GM19328 (cell line): ENCODE data around the gene NDUFV2.
"Not testable (repeated sequence)": the region's sequence is repeated elsewhere in the genome, so short reads cannot be mapped to it uniquely, and the experiment has no call there.

Source experiments
- ATAC-seq: cut with Tn5 transposase; IDR thresholded peaks from one replicate; pipeline ENCODE4 v1.9.1; 2021; ENCODE audit warnings: mild to moderate bottlenecking, moderate library complexity; ENCODE audit not compliant: unreplicated experiment

Gene NDUFV2

DNA sequence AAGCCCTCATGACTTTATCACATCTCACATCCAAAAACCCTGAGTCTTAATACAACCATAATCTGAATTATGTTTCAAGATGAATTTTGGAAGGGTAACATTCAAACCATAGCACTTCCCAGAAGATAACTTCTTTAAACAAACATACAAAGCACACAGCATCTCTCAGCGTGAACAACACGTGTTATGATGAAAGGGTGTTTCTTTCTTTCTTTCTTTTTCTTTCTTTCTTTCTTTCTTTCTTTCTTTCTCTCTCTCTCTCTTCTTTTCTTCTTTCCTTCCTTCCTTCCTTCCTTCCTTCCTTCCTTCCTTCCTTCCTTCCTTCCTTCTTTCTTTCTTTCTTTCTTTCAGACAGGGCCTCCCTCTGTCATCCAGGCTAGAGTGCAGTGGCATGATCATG is 13.8 kb upstream of the NDUFV2 start:
- ATAC-seq = not testable (repeated sequence)

DNA sequence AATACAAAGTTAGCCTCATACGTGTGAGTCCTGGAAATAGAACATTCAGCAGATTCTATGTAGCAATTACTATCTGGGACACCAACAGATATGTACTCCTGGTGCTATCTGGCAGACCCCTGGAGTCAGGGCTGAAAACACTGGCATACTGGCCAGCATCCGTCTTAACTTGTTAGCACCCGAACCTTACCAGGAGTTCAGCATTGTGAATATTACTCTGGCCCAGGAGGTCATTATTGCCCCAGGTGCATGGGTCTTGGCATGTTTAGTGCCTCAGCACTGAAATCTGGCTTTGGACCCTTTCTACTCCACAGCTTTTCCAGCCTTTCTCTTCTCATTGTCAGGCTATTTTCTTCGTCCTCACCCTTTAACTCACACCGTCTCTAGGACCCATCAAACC is 11.9 kb upstream of the NDUFV2 start:
- no peak for ATAC-seq

DNA sequence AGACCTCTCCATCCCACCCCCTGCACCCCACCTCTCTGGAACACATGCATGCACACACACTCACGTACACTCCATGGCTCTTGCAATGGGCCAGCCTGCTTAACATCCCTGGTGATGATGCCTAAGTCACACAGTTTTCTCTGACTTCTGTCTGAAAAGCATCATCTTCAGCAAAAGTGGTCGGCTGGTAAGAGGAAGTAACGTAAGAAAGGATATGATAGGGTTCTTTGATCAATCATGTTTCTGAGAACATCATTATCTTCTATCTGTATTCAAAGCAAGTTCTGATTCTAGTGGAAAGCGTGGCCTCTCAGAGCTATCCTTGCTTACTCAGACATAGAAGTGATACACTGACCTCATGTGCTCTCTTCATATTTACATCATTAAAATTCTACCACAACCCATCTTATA is 11.4 kb upstream of the NDUFV2 start:
- no peak for ATAC-seq

DNA sequence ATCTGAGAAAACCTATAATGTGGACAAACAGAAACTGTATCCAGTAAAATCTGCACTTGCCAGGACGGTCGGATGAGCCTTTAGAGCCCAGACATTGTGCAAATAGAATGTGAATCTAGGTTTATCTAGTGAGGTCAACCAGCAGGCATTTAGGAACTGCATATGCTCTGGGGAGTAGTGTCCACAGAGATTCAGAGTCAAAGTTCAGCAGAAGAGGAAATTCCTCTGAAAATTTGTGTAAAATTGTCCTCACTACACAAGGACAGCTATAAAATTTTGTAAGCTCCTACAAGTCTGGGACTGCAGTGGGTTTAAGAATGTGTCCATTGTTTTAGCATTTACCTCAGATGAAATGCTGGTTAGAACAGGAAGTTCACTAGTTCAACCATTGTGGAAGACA is 9.8 kb upstream of the NDUFV2 start:
- no peak for ATAC-seq

DNA sequence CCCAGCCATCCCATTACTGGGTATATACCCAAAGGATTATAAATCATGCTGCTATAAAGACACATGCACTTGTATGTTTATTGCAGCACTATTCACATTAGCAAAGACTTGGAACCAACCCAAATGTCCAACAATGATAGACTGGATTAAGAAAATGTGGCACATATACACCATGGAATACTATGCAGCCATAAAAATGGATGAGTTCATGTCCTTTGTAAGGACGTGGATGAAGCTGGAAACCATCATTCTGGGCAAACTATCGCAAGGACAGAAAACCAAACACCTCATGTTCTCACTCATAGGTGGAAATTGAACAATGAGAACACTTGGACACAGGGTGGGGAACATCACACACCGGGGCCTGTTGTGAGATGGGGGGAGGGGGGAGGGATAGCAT is 9.4 kb upstream of the NDUFV2 start:
- ATAC-seq = not testable (repeated sequence)

DNA sequence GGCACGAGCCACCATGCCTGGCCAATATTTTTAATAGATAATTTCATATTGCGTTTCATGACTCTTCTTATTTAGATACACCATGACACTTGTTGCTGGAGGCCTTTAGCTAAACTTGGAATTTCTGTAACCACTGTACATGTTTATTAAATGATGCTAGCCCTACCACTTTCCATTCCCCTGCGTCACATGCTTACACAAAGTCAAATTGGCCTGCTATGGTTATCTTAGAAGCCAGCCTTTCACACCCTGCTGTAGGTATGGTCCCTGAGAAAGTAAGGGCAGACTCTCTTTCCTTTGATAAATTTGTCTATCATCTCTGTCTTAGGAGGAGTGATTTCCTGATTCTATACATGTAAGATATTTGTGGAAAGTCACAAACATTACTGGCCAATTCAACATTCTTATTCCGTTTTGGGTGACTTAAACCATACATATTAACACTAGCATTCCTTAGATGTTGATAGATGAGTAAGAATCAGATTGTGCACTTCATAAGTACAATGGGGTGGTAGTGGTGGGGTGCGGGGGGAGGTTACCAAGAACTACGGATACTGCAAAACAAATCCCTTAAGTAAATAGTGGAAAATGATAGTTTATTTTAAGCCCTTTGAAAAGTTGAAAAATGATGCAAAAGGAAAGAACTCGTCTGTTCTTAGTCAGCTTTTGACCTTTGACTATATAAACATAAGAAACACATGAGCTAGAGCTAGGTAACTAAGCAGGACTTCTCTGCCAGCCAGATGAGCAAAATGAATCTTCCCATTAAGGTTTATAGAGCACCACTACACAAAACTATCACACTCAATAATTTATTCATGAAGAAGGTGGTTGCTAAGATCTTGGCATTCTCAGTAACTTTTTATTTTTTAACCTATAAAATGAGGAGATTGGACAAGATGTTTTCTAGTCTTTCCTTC is 7.9 kb upstream of the NDUFV2 start:
- no peak for ATAC-seq

DNA sequence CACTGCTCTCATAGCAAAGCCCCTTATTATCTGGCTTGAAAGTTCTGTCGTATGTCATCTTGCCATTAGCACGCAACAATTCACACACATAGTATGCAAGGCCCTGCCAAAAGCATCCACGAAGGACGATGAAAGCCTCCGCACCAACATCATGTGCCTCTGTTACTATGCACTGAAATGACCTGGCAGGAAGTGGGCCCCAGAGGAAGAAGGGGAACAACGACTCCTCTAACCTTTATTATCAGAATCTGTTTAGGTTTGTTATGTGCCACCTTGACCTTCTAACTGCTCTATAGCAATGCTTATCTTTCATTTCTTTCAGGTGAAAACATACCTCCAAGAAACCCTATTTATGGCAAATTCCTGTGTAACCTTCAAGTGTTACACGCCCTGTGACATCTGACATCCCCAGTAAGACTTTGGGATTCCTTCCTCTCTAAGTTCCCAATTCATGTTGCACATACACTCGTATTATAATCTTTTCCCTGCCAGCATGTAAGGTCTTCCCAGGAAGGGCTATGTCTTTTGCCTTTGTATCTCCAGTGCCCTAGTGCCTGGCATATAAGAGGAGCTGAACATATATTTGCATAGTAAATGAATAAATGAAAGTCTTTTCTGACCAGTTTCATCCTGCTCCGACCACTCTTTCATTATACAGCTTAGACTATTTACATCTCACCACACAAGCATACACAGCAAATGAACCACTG is 7.0 kb upstream of the NDUFV2 start:
- ATAC-seq = peak; percentile 93

DNA sequence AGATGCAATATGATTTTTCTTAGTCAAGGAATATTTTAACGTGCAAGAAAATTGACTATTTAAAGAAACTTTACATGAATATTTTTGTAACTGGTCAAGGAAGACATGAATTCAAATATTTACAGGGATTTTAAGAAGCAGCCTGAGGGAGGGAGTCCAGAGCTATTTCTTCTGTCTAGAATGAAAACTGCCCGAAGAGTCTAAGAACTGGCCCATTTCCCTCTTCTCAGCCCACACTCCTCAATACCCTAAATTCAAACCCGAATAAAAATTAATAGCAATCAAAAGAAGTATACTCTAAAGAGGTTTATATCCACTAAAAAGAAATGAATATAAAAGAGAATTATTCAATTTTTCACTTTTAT is 6.5 kb upstream of the NDUFV2 start:
- ATAC-seq = no peak

DNA sequence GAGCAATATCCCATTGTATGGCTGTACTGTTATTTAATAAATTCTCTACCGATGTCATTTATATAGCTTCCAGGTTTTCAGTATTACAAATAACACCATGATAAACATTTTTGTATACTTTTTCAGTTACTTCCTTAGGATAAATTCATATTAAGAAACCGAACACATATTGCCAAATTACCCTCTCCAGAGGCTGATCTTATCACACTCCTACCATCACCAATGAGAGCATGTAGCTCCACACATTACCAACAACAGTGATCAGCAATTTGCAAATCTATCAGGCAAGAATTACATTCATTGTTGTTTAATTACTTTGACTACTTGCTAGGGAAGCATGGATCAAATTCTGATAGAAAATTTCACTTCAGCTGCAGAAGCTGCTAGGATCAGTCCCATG is 5.8 kb upstream of the NDUFV2 start:
- ATAC-seq = no peak

DNA sequence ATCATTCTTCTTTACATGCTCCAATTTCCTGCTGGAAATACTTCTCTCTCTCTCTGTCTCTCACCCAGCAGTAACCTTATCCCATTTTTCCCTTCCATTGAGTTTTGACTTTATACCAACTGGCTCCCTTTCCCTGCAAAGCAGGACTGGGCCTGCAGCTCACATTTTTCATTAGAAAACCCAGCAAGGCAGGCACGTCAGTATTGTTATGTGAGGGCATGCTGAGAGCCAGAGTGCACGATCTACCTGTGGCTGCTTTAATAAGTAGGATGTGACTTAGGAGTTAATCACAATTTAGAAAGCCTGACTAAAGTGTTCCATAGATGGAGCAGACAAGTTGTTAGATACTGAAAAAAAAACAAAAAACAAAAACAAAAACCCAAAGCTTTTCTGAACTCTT is 5.2 kb upstream of the NDUFV2 start:
- ATAC-seq = no peak

DNA sequence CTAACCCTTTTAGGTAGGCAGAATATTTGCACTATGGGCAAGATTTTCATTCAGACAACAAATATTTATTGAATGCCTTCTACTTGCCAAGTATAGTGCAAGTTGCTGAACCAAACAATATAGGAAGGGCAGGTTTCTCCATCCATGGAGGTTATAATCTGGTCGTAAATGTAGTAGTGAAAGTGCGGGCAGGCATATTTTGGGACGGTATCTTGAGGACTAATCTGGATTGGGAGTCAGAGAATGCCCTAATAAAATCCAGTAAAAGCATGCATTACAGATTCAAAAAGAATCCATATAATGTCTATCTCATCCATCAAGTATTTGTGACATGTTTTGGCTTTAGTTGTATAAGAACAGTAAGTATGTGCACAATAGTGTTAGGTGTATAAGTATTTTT is 1.7 kb upstream of the NDUFV2 start:
- ATAC-seq = no peak

DNA sequence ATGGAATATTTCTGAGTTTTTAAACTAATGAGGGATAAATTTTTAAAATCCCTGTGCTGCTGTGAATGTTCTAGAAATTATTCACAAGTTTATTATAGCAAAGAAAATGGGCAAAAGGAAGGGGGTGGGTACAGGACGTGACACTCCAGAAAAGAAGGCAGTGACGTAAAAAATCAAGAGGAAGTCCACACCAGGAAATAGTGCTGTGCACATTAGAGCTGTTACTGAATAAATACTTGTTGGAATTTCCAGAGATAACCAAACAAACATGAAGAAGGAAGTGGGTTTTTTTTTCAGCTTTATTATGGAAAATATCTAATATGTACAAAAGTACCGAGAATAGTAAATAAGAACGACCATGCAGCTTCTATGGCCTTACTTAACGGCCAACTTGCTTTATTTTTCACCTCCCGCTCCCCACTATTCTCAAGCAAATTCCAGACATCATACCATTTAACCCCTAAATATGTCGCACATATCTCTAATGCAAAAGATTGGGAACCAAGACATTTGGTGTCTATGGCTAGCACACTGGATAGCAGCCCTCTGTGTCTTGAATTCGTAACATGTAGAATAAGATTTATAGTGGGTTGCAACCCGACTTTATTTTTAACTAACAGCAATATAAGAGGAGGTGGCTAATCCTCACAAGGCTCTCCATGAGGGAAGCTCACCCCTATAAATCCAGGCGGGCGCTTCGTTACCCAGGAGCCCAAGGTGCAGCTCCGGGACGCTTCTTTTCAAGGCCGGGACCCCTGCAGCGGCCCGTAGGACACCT is 580 bp upstream of the NDUFV2 start:
- ATAC-seq = peak; percentile 3

DNA sequence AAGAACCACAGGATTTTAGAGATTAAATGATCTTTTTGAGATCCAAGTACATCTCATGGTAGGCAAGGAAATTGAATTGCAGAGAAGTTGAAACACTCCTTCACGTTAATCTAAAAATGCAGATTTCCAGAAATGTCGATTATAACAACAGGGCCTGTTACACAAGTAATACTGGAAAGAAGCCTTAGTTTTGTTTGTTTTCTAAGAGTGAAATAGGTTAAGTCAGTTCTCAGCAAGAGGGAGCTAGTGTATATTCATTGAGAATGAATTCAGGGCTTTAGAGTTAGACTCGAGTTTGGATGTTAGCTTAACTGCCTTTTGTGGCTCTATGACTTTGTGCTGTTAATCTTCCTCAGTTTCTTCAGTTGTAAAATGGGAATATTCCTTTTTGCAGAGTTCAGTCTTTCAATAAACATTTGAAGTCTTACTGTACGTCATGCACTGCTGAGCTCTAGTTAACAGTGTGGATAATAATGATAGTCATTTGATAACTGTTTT is 926 bp downstream of the NDUFV2 start:
- ATAC-seq = no peak

DNA sequence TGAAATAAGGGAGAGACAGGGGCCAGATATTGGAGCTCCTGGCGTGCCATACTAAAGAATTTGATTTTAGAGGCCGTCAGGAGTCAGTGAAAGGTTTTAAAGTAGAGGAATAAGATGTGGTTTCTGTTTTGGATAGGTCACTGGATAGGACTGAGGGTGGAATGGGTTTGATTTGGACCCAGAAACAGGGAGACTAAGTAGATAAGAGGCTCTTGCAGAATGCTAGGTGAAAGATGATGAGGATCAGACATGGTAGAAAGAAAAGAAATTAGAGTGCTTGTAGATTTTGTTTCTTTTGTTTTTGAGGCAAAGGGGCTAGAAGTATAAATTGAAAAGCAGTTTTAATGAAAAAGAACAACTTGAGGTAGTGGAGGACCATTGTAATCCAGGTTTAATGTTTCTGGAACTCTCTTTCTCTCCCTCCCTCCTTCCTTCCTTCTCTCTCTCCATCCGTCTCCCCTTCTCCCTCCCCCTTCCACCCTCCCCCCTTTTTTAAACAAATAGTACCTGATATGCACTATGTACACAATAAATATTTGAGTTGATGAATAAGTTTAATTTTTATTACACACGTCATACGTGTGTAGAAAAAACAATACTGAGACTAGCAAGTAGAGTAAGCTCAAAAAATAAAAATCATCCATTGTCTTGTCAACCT is 1.9 kb downstream of the NDUFV2 start:
- ATAC-seq = no peak

DNA sequence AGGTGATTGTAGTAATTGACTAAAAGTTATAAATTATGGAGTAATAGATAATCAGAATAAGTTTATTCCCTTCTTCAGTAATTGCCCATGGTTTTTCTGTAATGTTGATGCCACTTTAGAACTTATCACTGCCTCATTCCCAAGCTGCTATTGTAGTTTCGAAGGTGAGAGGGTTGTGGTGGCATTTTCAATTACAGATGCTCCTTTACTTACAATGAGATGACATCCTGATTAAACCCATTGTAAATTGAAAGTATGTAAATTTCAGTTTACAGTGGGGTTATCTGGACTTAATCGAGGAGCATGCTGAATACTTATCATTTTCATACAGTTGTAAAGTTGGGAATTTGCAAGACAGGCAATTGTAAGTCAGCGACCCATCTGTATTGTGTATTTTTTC is 2.9 kb downstream of the NDUFV2 start:
- ATAC-seq = no peak

DNA sequence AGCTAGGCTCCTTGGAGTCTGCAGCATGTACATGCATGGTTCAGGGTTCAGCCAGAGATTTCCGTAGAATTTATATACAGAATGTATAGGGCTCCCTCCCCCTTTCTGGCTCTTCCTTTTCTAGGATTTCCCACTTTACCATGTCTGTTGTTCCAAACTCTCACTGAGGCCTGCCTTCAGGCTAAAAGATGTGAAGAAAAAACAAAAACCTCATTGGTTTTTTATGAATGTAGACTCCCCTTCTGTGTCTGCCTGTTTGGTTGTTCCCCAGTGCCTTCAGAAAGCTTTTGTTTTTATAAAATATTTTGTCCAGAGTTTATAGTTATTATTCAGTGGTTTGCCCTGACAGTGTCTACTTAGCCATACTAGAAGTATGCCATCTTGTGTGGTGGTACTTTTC is 3.6 kb downstream of the NDUFV2 start:
- ATAC-seq = no peak

DNA sequence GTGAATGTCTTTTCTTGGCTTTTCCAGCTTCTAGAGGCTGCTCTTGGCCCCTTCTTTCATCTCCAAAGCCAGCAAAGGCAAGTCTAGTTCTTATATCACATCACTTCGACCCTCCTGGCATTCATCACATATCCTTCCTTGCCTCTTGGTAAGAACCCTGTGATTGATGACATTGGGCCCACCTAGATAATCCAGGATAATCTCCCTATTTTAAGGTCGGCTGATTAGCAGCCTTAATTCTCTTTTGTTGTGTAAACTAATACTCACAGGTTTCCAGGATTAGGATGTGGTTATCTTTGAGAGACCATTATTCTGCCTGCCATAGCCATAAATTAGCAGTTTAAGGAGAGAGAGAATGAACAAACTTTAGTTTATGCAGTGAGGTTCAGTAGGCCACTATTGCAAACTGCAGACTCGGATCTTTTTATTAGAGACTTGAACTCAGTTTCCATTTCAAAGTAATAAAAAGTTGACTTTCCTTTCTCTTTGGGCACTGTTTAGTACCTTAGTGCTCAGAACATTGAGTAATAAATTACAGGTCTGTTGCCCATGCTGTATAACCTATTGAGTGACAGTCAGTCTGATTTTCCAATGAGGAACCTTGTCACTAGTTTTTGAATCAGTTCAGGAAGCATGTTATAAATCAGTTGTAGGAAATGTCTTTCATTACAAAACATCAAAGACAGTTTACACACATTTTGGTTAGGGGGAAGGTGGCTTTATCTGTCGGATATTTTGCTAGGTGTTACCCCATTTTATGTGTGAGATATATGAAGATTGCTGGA is 4.5 kb downstream of the NDUFV2 start:
- no peak for ATAC-seq

DNA sequence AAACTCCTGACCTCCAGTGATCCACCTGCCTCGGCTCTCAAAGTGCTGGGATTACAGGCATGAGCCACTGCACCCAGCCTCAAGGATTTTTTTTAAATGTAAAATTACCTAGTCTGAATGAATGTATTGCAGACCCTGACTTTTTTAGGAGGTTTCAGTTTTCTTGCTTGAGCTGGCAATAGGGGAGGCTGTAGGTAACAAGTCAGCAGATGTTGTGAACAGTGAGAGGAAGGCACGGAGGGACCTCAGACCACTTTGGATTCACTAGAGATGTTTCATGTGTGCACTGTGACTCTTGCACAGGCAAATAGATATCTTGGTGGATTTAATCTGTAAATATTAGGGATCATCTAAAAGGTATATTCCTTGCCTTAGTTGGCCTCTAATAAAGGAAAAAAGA is 6.4 kb downstream of the NDUFV2 start:
- ATAC-seq = no peak

DNA sequence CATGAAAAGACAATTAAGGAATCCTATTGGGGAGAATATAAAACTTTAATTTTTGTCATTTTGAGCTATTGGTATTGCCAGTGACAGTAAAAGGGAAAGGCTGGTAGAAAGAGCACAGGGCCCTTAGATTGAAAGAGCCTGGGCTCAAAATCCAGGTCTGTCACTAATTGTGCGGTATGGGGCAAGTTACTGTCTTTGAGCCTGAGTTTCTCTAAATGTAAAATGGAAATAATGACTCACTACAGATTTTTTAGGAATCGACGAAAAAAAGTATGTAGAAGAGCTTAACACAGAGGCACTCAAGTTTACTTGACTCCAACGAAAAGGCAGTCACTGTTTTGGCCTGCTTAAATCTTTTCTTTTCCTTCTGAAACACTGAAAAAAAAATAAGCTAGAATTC is 7.0 kb downstream of the NDUFV2 start:
- no peak for ATAC-seq

DNA sequence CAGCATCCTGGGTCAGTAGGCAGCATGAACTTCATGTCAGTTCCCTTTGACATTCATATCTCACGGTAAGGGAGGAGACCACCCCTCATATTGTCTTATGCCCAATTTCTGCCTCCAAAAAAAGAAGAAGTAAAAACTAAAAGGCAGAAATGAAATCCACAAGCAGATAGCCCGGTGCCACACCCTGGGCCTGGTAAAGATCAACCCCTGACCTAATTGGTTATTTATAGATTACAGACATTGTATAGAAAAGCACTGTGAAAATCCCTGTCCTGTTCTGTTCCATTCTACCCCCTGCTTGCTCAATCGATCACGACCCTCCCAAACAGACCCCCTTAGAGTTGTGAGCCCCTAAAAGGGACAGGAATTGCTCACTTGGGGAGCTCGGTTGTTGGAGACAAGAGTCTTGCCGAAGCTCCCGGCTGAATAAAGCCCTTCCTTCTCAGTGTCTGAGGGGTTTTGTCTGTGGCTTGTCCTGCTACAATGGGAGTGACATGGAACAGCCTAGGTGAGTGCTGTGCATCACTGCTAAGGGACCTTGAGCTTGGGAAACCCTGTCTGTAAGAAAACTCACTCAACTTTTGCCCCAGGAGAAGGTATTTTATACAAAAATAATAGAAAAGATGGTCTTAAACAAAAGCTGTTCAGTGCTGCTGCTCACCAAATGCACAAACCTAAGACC is 11.1 kb downstream of the NDUFV2 start:
- ATAC-seq = no peak
